HG03354 (cell line): ENCODE results near the gene HSD17B11.
"Not testable (repeated sequence)": the region's sequence is repeated elsewhere in the genome, so short reads cannot be mapped to it uniquely, and the experiment has no call there.

ENCODE experiments used
- ATAC-seq: cut with Tn5 transposase; IDR thresholded peaks from one replicate; pipeline ENCODE4 v1.9.1; 2021; ENCODE audit warnings: mild to moderate bottlenecking; ENCODE audit not compliant: unreplicated experiment, poor library complexity, severe bottlenecking

Gene HSD17B11

DNA sequence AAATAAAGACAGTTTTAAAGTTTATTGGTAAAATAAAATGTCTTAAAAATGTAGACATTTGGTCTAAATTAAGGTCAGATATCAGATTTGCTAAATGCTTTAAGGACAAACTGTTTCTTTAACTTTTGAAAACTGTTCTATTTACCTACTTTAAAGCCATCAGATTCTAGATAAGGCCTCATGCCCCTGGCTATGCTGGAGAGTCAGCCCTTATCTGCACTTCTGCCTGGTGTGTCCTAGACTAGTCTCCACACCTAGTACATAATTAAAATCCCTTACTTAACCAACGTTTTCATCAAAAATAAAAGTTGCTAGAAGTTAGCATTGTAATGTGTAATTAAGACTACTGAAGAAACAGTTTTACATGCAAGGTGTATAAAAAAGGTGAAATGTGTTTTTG lies 25.6 kb downstream of the HSD17B11 start:
- no peak for ATAC-seq

DNA sequence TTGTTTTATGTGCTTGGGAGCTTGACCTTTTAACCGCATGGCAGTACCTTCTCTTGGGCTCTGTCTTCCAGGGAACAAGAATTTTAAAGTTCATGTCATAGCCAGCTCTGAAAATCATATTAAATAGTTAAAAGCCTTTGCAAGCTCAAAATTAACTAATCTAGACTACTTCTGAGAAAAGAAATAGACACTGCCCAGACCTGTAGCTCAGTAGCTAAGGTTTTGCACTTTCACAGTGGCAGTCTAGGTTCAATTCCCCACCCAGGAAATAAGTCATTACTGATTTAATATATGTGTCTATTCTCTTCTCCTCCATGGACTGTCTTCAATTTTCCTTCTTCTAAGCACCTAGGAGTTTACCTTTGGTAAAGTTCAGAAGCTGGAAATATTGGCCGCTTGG lies 27.4 kb downstream of the HSD17B11 start:
- no peak for ATAC-seq

DNA sequence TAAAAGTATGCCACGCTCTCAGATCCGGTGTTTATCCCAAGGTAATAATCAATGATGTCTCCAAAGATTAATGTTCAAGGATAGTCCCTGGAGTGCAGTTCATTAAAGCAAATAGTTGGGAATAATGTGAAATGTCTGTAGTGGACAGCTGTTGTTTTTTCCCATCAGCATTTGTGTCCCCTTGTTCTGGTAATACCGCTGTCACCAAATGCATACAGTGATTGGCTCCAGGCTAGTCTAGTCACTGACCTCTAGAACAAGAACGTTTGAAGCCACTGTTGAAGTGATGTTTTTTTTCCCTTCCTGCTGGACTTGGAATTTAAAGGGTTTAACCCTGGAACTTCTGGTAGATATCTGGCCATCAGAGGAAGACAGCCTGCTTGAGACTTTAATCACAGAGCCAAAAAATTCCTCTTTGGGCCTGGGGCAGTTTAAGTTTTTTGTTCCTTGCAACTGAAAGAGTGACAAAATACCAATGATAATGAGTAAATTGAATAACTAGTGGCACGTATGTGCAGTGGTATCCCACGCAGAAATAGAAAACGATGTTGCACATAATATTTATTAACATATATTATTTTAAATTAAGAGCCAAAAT lies 30.6 kb downstream of the HSD17B11 start:
- no peak for ATAC-seq

DNA sequence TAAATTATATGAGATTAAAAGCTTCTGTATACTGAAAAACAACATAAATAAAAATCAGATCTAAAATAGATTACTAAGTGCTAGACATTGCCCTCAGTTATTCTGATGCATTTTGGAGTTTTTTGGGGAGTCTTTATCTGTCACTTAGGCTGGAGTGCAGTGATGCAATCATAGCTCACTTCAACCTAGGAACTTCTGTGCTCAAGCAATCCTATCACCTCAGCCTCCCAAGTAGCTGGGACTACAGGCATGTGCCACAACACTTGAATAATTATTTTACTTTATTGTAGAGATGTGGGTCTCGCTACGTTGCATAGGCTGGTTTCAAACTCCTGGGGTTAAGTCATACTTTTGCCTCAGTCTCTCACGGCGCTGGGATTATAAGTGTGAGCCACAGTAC lies 31.7 kb downstream of the HSD17B11 start:
- ATAC-seq: no peak

DNA sequence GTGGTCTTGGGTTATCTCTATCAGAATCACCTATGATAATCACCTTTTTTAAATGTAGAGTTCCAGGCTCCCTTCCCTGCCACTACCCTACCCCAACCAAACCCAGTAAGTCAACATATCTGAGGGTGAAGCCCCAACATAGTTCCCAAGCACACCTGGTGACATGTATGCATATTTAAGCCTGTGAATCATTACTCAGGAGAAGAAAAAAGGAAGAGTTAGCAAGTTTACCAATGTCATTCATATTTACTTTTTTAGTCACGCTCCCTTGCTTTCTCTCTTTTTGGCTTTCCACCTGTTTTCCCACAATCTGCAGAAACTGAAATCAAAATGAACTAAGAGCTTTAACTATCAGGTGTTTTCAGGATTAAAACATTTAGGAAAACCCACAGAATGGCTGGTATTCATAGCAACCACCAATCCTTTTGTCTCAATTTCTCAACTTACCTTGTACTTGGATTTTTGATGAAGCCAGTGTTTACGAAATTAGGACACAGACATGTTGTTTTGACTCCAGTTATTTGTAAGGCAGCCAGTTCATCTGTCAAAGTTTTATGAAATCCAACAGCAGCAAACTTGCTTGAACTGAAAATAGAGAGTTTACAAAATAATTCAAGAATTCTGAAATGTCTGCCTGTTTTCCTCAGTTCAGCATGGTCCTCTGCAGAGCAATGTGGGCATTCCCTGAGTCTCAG lies 34.0 kb downstream of the HSD17B11 start:
- no peak for ATAC-seq

DNA sequence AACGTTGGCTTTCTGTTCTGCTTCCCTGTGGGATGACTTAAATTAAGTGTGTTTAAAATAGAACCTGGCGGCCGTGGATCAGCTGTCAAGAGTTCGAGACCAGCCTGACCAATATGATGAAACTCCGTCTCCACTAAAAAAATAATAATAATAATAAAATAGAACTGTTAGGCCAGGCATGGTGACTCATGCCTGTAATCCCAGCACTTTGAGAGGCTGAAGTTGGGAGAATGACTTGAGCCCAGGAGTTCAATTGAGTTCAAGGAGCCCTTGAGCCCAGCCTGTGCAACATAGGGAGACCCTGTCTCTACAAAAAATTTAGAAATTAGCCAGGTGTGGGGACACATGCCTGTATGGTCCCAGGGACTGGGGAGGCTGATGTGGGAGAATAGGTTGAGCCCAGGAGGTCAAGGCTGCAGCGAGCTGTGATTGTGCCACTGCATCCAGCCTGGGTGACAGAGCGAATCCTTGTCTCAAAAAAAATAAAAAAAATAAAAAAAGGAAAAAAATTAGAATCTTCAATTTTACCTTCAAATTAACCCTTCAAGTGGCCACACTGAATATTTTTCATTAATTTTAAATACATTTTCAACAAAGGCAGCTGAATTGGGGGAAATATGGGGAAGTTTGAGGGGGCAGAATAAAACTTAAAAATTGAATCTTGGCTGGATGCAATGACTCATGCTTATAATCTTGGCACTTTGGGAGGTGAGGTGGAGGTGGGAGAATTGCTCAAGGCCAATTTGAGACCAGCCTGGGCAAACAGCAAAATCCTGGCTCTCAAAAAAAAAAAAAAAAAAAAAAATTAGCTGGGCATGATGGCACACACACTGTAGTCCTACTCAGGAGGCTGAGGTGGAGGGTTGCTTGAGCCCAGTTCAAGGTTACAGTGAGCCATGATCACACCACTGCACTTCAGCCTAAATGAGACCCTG lies 36.6 kb downstream of the HSD17B11 start:
- no peak for ATAC-seq

DNA sequence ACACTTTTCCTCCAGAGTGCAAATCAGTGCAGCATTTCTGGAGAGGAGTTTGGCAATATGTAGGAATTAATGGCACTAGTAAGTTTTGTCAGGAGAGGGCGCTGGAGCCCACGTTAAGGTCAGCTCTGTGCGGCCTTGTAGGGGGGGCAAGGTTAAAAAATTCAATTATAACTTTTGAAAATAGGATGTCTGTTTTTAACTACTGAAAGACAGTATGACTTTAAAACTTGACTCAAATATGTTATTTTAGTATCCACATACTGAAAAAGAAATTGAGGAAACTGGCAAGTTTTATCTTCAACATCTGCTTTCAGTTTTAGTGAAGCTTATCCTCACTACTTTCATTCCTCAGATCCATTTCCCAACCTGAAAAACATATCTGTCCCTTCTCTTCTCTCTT lies 37.4 kb downstream of the HSD17B11 start:
- ATAC-seq: peak; percentile 87

DNA sequence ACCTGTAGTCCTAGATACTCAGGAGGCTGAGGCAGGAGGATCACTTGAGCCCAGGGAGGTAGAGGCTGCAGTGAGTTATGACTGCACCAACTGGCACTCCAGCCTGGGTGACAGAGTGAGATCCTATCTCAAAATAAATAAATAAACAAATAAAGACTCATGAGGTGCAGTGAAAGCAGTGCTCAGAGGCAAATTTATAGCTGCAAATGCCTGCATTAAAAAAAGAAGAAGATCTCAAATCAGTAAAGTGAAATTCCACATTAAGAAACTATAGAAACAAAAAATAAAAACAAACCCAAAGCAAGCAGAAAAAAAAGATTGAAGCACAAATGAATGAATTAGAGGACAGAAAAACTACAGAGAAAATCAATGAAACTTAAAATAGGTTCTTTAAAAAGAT lies 45.8 kb downstream of the HSD17B11 start:
- no peak for ATAC-seq

DNA sequence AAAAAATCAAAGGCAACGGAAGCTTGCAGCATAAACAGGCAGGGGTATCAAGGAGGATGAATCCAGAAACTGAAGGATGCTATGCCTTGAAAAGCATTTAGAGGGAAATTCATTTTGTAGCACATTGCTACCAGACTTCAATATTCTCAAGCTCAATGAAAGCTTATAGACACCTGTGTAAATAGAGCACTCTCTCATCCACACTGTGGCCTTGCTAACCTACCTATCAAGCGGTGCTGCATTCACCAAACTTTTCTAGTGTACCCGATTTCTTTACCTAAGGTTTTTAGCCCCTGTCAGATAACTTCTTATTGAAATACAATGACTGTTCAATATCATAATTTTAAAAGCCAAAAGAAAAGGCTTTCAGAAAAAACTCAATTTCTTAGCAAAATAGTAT lies 48.1 kb downstream of the HSD17B11 start:
- ATAC-seq: no peak

DNA sequence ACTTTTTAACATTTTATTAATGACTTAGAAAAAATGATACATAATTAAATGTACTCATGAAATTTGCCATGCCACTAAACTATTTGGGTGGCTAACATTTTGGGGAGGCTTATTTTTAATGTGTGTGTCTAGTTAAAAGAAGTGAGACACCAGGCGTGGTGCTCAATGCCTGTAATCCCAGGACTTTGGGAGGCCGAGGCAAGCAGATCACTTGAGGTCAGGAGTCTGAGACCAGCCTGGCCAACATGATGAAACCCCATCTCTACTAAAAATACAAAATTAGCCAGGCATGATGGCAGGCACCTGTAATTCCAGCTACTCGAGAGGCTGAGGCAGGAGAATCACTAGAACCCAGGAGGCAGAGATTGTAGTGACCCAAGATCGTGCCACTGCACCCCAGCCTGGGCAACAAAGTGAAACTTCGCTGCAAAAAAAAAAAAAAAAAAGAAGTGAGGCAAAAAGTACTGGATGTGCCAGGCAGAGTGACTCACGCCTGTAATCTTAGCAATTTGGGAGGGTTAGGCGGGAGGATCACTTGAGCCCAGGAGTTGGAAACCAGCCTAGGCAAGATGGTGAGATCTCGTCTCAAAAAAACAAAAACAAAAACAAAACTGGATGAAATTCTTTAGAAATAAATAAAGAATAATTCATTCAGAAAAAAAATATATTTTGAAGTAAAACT lies 48.9 kb downstream of the HSD17B11 start:
- ATAC-seq: not testable (repeated sequence)

DNA sequence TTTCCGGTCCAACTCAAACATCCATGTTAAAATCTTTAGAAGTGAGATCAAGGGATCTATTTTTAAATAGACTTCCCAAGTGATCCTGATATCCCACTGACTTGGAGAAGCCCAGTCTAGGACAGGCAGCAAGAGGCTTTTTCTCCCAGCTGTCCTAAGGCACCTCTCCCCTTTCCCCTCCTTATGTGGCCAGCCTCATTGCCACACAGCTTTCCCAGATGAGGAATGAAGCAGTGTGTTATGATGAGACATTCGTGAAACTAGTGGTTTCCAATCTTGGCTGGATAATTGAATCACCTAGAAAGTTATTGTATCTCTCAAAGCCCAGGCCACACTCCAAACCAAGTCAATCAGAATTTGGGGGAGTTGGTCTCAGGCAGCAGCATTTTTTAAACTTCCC lies 51.5 kb downstream of the HSD17B11 start:
- ATAC-seq: no peak

DNA sequence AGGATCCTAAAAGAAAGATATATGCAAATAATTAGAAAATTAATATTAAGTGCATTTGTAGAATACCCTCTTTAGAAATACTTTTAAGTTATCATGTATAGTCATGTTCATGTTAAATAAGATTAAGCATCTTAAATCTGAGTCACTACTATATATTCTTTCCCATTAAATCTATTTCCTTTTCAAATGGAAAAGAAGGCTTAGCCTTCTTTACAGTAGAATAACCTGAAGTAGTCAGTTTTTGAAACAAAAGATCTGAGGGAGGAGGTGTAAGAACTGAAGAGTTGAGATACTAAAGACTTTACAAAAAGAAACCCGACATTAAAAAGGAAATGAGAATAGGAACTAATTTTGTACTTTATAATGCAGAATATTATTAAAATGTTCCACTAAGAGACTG lies 53.6 kb downstream of the HSD17B11 start:
- ATAC-seq: no peak

DNA sequence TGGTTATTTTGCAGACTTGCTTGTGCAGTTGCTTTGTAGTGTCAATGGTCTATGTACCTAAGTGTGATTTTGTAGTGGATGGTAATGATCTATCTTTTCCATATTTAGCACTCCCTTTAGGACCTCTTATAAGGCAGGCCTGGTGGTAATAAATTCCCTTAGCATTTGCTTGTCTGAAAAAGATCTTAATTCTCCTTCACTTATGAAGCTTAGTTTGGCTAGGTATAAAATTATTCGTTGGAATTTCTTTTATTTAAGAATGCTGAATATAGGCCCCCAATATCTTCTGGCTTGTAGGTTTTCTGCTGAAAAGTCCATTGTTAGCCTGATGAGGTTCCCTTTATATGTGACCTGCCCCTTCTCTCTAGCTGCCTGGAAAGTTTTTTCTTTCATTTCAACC lies 57.7 kb downstream of the HSD17B11 start:
- ATAC-seq: no peak

DNA sequence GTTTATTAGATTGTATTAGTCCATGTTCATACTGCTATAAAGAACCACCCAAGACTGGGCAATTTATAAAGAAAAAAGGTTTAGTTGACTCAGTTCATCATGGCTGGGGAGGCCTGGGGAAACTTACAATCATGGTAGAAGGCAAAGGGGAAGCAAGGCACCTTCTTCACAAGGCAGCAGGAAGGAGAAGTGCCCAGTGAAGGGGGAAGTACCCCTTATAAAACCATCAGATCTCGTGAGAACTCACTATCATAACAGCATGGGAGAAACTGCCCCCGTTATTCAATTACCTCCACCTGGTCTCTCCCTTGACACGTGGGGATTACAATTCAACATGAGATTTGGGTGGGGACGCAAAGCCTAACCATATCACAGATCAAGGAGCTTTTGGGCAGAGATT lies 60.2 kb downstream of the HSD17B11 start:
- ATAC-seq: no peak

DNA sequence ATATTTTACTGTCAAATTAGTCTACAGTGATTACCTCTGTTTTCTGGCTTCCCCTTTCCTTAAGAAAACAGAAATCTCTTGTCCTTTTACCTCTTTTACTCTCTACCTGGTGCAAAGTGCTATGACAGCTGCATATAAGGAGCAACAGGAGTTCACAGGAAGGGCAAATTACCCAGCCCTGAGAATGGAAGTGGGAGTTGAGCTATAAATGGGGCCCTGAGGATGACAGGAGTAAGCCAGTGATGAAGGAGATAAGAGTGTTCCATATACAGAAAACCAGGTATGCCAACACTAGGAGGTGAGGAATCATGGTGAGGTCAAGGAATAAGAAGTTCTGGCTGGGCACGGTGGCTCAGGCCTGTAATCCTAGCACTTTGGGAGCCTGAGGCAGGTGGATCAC lies 63.9 kb downstream of the HSD17B11 start:
- ATAC-seq: no peak

DNA sequence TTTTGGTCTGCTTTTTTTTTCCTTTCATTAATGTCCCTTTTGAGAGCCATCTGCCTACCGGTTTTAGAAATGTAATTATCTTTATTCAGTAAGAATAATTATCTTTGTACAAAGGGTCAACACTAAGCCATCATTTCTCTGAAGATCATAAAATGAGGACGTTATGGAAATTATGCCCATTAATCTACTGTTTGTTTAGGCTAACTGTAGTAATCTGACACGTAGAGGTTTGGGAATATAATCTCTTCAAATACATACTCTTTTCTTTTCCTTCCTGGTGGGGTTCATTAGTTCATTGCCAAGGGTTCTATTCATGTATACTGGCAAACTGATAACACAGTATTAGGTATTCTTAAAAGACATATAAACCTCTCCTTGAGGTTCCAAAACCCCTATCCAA lies 64.5 kb downstream of the HSD17B11 start:
- no peak for ATAC-seq

DNA sequence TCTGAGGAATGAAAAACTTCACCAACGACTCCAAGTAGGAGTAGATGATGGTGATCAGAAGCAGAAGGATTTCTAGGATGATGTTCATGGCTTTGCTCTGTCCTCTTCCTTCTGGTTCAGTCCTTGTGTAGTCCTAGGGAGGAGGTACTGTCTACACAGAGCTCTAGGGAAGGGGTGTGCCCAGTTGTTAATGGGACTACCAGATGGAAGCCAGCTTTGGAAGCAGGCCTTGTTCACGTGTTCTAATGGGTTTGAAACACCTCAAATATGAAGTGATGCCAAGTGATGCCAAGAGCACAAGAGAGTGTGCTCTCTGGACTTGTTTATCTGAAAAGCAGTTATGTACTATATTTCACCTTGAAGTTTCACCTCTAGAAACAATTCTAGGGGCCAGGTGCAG lies 68.2 kb downstream of the HSD17B11 start, which contains the start of gene HSD17B13:
TSS of gene HSD17B13 (minus strand) at position 129 of the 400 bp plus-strand sequence. CDS start at position 88, 41 bp downstream.
- ATAC-seq: no peak

DNA sequence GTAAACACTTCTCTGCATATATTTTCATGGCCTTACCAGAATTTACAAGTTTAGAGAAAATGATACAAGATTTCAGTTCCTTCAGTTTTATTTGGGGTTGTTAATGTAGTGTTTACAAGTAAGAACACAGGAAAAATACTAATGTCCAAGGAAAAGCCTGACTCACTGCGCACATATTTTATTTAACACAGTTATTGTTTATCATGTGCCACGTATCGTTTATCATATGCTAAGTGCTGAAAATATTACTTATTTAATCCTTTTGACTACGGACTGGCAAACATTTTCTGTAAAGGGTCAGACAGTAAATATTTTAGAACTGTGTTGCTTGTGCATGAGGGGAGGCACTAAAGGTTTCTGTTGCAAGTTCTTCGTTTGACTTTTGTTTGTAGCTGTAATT lies 69.1 kb downstream of the HSD17B11 start:
- no peak for ATAC-seq

DNA sequence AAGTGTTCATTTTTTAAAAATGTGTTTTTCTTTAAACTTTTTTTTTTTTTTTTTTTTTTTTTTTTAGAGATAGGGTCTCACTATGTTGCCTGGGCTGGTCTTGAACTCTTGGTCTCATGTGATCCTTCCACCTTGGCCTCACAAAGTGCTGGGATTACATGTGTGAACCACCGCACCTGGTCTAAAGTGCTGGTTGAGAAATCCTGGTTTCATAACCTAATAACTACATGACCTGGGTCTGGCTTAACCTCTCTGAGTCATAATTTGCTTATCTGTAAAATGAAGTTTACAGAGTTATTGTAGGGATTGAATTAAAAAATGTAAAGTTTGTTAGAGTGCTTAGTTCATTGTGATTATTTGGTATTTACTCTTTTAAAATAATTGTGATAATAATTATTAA lies 73.5 kb downstream of the HSD17B11 start:
- ATAC-seq: no peak

DNA sequence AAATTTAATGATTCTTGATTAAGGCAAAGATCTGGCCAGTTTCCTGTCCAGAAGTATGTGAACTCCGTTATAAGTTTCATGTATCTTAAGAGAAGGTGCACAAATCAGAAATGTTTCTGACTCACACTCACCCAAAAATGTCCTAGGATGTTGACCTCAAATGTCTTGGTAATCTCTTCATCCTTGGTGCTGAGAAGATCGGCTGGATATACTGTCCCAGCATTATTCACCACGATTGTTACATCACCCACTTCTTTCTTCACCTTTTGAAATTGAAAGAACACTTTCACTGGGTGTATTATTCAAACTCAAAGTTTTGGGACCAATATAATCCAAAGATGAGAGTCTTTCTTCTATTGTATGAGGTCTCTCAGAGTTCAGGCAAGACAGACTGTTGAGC lies 74.0 kb downstream of the HSD17B11 start:
- no peak for ATAC-seq
